Stimulated activated CD4-positive, alpha-beta T cell treated with anti-CD3 and anti-CD28 coated beads, Interleukin-1b, Interleukin-23, amount 100 ng/mL, for 24 hours (primary cell): ENCODE data around the gene ATF5.
"Not testable (repeated sequence)": the region's sequence is repeated elsewhere in the genome, so short reads cannot be mapped to it uniquely, and the experiment has no call there.

Experiments used
- DNase-seq, 4 experiments: peaks; one replicate each; pipeline ENCODE4 v3.0.0-alpha.2; 2020; ENCODE audit warnings: low read depth in 4 of 4, low spot score in 1 of 4

The ATF5 gene

DNA sequence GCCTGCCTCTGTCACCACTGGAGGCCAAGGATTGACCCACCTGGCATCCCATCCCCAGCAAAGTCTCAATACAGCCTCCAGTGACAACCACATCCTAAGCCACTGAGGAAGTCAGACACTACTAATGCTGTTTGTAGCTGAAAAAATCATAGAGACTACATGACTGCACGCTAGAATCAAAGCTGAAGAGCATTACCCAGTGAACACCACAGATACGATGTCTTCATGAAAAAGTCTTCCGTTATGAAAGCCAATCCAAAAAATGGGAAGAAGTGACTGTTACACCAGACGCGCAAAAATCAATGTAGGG lies 11.4 kb downstream of the ATF5 start:
- DNase-seq = no peak

DNA sequence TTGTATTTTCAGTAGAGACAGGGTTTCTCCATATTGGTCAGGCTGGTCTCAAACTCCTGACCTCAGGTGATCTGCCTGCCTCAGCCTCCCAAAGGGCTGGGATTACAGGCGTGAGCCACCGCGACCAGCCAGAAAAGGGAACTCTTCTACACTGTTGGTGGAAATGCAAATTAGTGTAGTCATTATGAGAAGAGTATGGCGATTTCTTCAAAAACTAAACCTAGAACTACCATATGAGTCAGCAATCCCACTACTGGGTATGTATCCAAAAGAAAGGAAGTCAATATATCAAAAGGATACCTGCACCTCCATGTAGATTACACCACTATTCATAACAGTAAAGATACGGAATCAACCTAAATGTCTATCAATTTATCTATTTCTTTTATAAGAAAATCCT lies 15.6 kb downstream of the ATF5 start:
- DNase-seq = not testable (repeated sequence)

DNA sequence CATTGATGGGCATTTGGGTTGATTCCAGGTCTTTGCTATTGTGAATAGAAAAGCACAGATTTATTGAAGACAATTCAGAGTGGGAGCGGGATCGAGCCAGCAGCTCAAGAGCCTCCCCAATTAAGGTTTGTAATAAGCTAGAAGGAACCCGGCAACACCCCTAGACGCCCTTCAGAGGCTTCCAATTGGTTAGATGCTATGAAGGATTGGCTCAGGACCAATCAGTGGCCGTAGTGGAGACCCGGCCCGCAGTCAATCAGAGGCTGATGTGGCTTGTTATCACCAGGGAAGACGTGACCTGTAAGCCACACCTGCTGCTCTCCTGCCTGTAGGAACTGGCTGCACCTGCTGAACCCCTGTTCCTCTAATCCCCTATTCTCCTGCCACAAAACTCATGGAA lies 17.4 kb downstream of the ATF5 start:
- no peak for DNase-seq

DNA sequence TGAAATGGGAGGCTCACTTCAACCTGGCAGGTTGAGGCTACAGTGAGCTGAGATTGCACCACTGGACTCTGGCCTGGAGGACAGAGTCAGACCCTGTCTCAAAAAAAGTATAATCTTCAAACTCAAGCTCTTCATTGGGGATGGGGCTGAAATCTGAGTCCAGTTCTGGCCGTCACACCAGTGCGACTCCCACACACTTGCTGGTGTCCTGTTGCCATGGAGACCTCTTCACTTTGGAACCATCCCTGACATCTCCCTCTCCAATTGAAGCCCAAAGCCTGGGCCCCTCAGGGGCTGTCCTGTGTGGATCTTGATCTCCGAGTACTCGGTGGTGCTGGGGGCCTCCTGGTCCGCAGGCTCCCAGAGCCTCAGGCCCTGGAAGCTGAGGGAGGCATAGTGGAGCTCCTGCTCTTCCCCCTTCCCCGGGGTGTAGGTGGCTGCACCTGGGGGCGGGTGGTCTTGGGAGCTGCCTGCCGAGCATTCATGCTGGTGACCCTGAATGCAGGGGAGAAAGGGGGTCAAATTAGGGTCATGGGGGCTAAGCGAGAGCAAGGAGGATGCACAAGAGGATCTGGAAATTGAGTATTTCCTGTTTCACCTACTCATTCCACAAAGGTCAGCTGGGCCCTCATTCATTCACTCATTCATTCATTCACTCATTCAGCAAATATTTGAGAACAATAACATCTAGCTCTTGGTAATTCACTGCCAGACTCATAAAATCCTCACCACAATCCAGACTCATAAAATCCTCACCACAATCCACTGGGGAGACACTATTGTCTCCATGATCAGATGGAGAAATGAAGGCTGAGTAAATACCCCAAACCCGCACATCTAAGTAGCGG lies 21.0 kb downstream of the ATF5 start:
- DNase-seq = no peak

DNA sequence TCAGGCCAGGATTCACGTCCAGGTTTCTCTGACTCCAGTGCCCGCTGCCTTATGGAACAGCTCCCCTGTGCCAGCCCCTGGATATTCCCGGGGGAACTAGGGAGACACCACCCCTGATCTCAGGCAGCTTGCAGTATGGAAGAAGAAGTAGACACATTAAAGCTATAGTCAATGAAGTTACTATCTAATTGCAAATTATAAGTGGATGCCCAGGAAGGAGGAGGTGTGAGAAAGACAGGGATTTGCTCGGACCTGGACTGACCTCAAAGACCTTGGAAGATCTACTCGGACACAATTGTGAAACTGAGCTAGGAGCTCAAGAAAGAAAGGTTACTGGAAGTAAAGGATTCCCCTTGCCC lies 21.6 kb downstream of the ATF5 start:
- DNase-seq = no peak

DNA sequence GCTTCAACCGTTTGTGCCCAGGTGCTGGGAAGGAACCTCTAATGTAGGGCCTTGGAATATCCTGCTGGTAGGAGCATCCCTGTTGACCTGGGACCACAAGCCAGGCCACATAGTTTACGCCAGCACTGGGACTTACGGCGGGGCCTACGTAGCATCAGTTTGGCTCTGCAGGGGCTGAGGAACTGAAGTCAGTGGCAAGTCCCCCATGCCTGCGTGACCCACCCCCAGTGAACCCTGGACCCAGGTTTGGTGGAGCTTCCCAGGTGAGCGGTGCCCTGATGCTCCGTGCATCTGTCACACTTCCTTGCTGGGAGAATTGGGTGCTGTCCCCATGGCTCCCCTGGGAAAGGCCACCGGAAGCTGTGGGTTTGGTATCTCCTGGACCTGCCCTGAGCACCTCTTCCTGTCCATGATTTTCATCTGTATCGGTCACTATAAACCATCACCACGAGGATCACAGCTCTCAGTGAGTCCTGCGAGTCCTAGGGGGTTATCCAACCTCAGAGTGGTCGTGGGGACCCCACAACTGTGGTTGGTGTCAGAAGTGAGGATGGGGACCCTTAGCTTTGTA lies 22.0 kb downstream of the ATF5 start:
- DNase-seq = no peak

DNA sequence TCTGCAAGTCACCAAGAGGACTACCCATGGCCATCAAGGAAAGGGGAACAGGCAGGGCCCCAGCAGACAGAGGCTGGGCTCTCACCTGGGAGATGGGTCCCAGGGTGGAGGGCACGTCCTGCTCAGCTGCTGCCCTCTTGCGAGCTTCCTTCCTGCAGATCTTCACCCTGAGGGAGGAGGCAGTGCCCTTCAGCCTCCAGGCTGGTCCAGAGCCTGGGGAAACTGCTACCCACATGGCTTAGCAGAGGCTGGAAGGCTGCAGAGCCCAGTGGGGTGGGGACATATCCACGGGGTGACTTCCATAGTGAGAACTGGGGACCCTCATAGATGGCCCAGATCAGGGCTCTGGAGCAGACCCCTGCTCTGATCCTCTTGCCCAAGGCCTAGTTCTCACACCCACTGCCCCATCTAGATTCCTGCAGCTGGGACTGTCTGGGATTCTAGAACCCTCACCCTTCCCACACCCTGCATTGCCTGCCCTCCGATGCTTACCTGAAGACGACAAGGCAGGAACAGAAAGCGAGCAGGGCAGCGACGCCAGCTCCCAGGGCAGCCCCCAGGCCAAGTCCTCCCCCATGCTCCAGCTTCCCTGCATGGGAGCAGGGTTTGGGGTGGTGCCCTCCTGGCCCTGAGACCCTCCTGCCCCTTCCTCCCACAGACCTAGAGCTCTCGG lies 22.9 kb downstream of the ATF5 start:
- DNase-seq = no peak

DNA sequence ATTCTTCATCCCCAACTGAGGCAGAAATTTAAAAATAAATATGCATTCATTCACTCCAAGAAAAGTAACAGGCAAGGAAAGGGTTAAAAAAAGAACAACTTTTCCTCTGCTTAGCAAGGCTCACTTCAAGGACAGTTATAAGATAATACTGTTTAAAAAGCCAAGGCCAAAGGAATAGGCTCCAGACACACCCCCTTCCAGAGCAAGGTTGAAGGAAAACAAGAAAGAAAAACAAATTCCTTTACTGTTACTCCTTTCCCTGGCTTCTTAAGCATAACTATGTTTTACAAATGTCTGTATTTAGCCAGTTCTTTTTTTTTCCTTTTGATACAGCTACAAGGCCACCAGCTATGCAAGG lies 23.5 kb downstream of the ATF5 start:
- DNase-seq = no peak

DNA sequence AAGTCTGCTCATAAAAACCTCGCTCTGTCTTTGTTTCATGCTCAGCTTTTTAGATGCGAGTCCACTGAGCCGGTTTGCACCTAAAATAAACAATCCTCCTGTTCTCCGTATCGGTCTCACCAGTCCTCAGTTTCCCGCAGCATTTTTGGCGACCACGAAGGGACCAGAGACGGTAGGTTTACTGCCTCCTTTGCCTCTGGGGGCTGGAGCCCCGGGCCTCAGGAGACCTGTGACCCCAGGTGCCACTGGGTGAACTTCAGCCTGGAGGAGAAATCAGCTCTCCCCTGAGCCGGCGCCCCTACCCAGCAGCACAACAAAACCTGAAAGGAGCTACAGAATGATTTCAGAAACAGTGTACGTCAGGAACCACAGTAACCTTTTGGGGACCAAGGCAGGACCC lies 23.9 kb downstream of the ATF5 start:
- no peak for DNase-seq

DNA sequence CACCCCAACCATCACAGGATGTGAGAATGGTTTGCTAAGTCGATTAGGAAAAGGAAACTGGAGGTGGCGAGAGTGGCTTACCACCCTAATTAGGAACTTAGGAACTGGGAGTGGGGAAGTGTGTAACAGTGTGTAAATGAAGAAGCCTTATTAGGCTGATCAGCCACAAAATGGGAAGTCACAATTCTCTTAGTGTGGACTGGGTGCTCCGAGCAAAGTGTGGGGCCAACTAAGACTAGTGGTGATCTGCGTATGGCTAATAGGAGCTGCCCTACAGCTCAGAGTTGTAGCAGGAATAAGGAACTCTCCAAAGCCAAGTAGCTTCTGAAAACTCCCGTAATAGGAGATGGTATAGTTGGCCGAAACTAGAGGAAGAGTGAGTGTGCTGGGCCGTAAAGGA lies 24.4 kb downstream of the ATF5 start:
- no peak for DNase-seq

DNA sequence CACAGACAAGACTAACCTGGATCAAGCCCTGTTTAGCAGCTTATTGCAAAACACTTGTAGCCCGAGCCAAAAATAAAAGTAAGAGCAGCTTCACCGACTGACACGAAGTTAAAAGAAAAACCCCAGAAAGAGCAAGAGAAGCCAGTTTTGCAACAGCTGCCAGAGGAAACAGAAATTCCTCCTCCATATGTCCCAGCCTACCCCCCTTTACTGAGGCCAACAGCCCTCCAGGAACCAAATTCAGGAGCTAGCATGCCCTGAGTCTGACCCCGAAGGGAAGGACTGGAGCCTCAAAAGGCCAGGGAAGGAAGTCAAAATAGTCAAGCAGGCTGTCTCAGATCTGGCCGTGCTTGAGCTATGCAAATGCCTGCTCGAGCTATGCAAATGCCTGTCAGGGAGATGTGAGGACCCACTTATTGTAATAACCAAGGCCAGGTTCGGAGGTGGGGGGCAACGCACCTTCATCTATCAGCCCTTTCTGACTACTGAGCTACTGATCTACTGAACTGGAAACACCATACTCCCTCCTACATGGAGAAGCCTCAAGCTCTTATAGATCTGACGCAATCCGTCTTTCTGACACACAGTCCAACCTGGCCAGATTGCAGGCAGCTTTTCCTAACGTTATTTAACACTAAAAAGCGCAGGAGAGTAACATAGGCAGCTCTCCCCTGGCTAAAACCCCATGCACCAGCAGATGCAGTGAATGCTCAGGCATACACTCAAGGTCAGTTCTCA lies 25.3 kb downstream of the ATF5 start:
- no peak for DNase-seq

DNA sequence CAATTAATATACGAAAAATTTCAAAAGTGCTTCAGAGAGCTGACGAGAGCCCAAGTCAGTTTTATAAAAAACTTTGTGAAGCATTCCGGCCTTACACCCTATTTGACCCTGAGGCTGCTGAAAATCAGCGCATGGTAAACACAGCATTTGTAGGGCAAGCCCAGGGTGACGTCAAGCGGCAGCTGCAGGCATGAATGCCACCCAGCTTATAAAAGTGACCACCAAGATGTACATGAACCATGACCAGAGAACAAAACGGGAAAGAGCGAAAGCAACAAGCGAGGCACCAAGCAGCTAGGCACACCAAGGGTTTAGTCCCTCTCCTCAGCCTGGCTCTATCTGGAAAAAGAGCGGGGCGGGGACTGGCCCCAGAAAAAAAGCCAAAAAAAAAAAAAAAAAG lies 25.9 kb downstream of the ATF5 start:
- no peak for DNase-seq

DNA sequence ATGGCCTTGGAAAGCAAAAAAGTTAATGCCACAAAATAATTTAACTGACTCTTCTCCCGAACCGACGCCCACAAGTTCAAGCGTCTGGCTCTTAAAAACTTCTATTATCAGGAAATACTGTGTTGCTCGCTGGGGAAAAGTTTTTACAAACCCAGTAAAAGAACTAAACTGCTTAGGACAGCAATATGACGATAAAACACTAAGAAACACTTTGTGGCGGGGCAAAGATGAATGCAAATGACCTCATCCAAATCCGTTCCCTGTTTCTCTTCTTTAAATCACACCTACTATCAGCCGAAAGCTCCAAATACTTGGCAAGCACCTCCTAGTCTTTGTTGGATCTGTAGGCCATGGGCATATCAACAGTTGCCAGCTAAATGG lies 27.1 kb downstream of the ATF5 start:
- no peak for DNase-seq

DNA sequence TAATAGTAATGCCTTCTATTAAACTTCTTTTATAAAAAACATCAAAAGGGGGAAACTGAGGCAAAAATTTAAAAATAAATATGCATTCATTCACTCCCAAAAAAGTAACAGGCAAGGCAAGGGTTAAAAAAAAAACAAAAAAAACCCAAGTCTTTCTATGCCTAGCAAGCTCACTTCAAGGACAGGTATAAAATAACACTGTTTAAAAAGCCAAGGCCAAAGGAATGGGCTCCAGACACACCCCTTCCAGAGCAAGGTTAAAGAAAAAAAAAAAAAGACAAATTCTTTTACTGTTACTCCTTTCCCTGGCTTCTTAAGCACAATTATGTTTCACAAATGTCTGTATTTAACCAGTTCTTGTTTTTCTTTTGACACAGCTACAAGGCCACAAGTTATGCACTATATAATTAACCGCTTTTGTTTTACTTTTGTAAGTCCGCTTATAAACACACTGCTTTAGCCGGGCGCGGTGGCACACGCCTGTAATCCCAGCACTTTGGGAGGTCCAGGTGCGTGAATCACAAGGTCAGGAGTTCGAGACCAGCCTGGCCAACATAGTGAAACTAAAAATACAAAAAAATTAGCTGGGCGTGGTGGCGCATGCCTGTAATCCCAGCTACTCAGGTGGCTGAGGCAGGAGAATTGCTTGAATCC lies 28.4 kb downstream of the ATF5 start:
- DNase-seq = no peak

DNA sequence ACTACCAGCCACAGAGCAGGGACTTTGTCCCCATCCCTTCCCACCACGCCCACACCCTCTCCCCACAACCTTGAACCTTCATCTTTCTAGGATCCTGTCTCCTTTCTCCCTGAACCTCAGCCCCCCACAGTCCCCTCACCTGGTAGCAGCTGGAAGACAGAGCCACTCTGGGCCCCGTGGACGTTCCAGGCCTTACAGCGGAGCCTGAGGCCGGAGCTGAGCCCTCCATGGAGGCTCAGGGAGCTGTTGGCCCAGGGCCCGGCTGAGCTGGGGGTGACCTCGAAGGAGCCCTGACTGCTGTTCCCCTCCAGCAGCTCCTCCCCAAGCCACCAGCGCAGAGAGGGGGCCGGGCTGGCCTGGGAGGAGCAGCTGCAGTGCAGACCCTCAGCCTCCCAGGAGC lies 29.1 kb downstream of the ATF5 start:
- not testable (repeated sequence) for DNase-seq

DNA sequence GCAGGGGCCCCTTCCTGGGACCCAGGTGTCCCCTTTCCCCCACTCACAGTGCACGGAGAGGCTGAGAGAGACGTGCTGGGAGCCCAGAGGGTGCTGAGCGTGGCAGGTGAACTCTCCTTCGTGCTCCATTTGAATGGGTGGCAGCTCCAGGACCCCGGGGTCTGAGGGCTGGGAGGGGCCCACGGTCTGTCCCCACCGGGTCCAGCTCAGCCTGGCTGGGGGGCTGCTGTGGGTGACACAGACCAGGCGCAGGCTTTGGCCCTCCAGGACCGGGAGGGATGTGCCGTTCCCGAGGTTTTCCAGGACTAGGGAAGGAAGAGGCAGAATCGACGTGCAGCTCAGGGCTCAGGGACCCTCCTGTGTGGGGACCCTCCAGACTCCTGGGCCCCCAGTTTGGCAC lies 29.6 kb downstream of the ATF5 start:
- DNase-seq = not testable (repeated sequence)

DNA sequence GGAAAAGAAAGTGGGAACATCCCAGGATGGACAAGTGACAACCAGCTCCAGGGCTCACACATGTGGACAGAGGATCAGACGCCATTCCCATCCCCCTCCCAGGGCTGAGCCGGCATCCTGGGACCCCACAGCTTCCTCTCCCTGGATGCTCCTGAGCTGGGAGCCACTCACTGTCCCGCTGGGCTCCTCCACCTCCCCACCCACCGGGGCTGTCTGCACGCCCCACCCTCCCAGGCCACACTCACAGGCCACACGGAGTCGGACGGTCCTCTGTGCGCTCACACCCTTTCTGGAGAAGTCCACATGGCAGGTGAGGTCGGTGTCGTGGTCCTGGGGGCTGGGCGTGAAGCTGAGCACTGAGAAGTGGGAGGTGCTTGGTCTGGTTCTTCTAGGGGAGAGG lies 30.9 kb downstream of the ATF5 start:
- not testable (repeated sequence) for DNase-seq

DNA sequence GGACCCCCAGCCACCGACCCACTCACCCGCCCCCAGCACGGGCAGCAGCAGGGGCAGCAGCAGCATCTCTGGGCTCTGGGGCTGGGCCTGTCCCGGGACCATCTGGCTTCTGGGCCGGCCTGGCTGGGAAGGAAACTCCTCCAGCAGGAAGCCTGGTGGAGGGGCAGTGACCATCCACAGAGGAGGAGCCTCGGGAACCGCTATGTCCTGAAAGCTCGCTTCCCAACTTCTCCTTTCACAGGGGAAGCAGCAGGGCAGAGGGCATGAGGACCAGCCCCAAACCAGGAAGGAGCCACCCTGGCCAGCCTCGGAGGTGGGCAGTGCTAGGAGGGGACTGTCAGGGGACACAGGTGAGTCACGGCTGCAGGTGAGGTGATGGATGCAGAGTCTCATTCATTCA lies 32.0 kb downstream of the ATF5 start, which contains the start of gene SIGLEC11:
SIGLEC11 (minus strand) TSS at position 193 of the 400 bp plus-strand sequence; CDS start at position 102, 91 bp downstream.
- not testable (repeated sequence) for DNase-seq

DNA sequence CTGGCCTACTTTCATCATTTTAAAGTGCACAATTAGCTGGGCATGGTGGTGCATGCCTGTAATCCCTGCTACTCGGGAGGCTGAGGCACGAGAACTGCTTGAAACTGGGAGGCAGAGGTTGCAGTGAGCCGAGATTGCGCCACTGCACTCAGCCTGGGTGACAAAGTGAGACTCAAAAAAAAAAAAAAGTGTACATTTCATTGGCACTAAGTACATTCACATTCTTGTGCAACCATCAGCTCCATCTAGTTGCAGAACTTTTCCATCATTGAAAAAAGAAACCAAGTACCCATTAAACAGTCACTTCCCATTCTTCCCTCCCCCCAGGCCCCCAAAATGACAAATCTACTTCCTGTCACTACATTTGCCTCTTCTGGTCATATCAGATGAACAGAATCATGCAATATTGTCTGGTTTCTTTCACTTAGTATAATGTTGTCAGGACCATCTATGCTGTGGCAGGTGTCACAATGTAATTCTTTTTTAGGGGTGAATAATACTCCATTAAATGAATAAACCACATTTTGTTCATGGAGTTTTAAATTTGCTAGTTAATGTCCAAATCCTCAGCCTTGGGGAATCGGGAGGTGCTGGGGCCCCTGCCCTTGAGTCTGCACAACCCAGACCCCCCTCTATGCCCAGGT lies 39.4 kb downstream of the ATF5 start:
- DNase-seq = no peak

DNA sequence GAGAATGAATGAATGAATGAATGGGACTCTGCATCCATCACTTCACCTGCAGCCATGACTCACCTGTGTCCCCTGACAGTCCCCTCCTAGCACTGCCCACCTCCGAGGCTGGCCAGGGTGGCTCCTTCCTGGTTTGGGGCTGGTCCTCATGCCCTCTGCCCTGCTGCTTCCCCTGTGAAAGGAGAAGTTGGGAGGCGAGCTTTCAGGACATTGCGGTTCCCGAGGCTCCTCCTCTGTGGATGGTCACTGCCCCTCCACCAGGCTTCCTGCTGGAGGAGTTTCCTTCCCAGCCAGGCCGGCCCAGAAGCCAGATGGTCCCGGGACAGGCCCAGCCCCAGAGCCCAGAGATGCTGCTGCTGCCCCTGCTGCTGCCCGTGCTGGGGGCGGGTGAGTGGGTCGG lies 40.4 kb downstream of the ATF5 start:
- DNase-seq = not testable (repeated sequence)

DNA sequence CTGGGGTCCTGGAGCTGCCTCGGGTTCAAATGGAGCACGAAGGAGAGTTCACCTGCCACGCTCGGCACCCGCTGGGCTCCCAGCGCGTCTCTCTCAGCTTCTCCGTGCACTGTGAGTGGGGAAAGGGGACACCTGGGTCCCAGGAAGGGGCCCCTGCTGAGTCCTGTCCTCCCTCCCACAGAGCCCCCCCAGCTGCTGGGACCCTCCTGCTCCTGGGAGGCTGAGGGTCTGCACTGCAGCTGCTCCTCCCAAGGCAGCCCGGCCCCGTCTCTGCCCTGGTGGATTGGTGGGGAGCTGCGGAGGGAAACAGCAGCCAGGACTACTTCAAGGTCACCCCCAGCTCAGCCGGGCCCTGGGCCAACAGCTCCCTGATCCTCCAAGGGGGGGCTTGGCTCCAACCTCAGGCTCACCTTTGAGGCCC lies 43.0 kb downstream of the ATF5 start:
- DNase-seq = no peak
